H1 (cell line): ENCODE measurements around the gene P4HB. TPM values are rescaled to one million over a fixed set of nuclear protein-coding genes. Genes with fewer than 3 reads are reported as not detected.

ENCODE experiments used
- CTCF ChIA-PET: fragments of 300-600 bp; sonication (Branson Sonifier 250); formaldehyde crosslinking; loops from one replicate; lab custom pipeline; 2021; ENCODE audit not compliant: partially characterized antibody; lab: Charles Lee
- POLR2A ChIA-PET: fragments of 300-600 bp; sonication (Branson Sonifier 250); formaldehyde crosslinking; loops from one replicate; lab custom pipeline; 2021; ENCODE audit warnings: inconsistent platforms; ENCODE audit not compliant: partially characterized antibody; lab: Charles Lee
- DNase-seq, 2 experiments: peaks; one replicate each; pipeline versions ENCODE4 v3.0.0 to v3.0.0-alpha.2; 2010 to 2022; ENCODE audit warnings: low spot score in 2 of 2, low read depth in 1 of 2, mixed read lengths in 1 of 2
- FAIRE-seq: peaks from 2 replicates; lab custom pipeline; 2011; peaks lifted over from hg19 to GRCh38; lab: Jason Lieb, UNC
- H2AFZ ChIP-seq: 2 replicates; pipeline ENCODE4 v1.8.1; 2012; ENCODE audit warnings: low read length, inconsistent platforms
- H2AK5ac ChIP-seq: 2 replicates; pipeline ENCODE4 v1.6.1; 2013; ENCODE audit warnings: low read depth, low read length
- H2BK120ac ChIP-seq: replicated peaks from 2 replicates; pipeline ENCODE3; 2013; ENCODE audit warnings: low read depth, low read length, inconsistent platforms
- H2BK12ac ChIP-seq: 2 replicates; pipeline ENCODE4 v1.6.1; 2013; ENCODE audit warnings: low read depth, low read length
- H2BK15ac ChIP-seq: 2 replicates; pipeline ENCODE4 v1.6.1; 2013; ENCODE audit warnings: low read length
- H2BK20ac ChIP-seq: 2 replicates; pipeline ENCODE4 v1.6.1; 2013; ENCODE audit warnings: low read length
- H2BK5ac ChIP-seq: 2 replicates; pipeline ENCODE4 v1.6.1; 2013; ENCODE audit warnings: low read depth, low read length
- H3K14ac ChIP-seq: 2 replicates; pipeline ENCODE4 v1.6.1; 2013; ENCODE audit warnings: inconsistent platforms; ENCODE audit not compliant: insufficient read length
- H3K18ac ChIP-seq: 2 replicates; pipeline ENCODE4 v1.6.1; 2013; ENCODE audit warnings: low read length; ENCODE audit errors: extremely low read depth
- H3K23ac ChIP-seq: 2 replicates; pipeline ENCODE4 v1.6.1; 2013; ENCODE audit warnings: inconsistent platforms; ENCODE audit not compliant: insufficient read length
- H3K23me2 ChIP-seq: 2 replicates; pipeline ENCODE4 v1.6.1; 2013; ENCODE audit warnings: low read depth, low read length
- H3K27ac ChIP-seq: 2 replicates; pipeline ENCODE4 v1.6.1; 2011; ENCODE audit warnings: low read depth, low read length, inconsistent platforms
- H3K27me3 ChIP-seq, 4 experiments: replicated peaks in 1 of 4; 1 replicate in 1 of 4; 2 replicates in 3 of 4; pipeline versions ENCODE4 v1.6.1 to v1.8.1; 2011 to 2013; ENCODE audit warnings: low read length in 3 of 4, mild to moderate bottlenecking in 3 of 4, inconsistent platforms in 2 of 4, mixed read lengths in 2 of 4, moderate library complexity in 1 of 4; ENCODE audit not compliant: control insufficient read depth in 3 of 4, insufficient read depth in 3 of 4; ENCODE audit errors: extremely low read depth in 1 of 4
- H3K36me3 ChIP-seq, 4 experiments: 2 replicates each; pipeline versions ENCODE4 v1.6.1 to v1.8.1; 2011 to 2013; ENCODE audit warnings: mild to moderate bottlenecking in 4 of 4, low read length in 3 of 4, moderate library complexity in 2 of 4, control low read depth in 1 of 4, inconsistent platforms in 1 of 4; ENCODE audit not compliant: insufficient read depth in 4 of 4, control insufficient read depth in 2 of 4
- H3K4ac ChIP-seq: replicated peaks from 2 replicates; pipeline ENCODE3; 2013; ENCODE audit warnings: low read length, low read depth, mixed read lengths, inconsistent platforms; ENCODE audit not compliant: insufficient read length
- H3K4me1 ChIP-seq, 4 experiments: replicated peaks in 1 of 4; 1 replicate in 1 of 4; 2 replicates in 3 of 4; pipeline versions ENCODE4 v1.6.1 to v1.8.1; 2011 to 2013; ENCODE audit warnings: low read length in 3 of 4, inconsistent platforms in 2 of 4, mixed read lengths in 1 of 4; ENCODE audit not compliant: insufficient read depth in 4 of 4, control insufficient read depth in 3 of 4
- H3K4me2 ChIP-seq, 2 experiments: 2 replicates each; pipeline versions ENCODE4 v1.6.1 to v1.8.1; 2011 to 2013; ENCODE audit warnings: low read depth in 2 of 2, low read length in 2 of 2, control low read depth in 1 of 2, inconsistent platforms in 1 of 2, mild to moderate bottlenecking in 1 of 2; ENCODE audit not compliant: insufficient read depth in 1 of 2
- H3K4me3 ChIP-seq, 4 experiments: fragments of 200-600, 300-600 bp in 1 of 4; sonication (generic), shearing (Covaris generic), sonication (Bioruptor Twin) in 1 of 4; 2 replicates each; pipeline versions ENCODE4 v1.5.1 to v1.8.1; 2011 to 2016; ENCODE audit warnings: low read length in 4 of 4, low read depth in 3 of 4, control low read depth in 2 of 4, inconsistent platforms in 2 of 4, mild to moderate bottlenecking in 2 of 4, mixed read lengths in 1 of 4, moderate library complexity in 1 of 4; ENCODE audit not compliant: insufficient read depth in 2 of 4; ENCODE audit errors: extremely low read depth in 1 of 4
- H3K56ac ChIP-seq: replicated peaks from 2 replicates; pipeline ENCODE3; 2013; ENCODE audit warnings: low read depth, mild to moderate bottlenecking, mixed read lengths, low read length, inconsistent platforms; ENCODE audit not compliant: insufficient read length
- H3K79me1 ChIP-seq: 2 replicates; pipeline ENCODE4 v1.6.1; 2013; ENCODE audit warnings: low read depth, low read length, control low read depth
- H3K79me2 ChIP-seq, 2 experiments: 2 replicates each; pipeline versions ENCODE4 v1.6.1 to v1.8.1; 2012 to 2013; ENCODE audit warnings: low read length in 2 of 2, mild to moderate bottlenecking in 2 of 2, inconsistent platforms in 1 of 2; ENCODE audit not compliant: insufficient read depth in 2 of 2, control insufficient read depth in 1 of 2
- H3K9ac ChIP-seq, 4 experiments: replicated peaks in 1 of 4; 1 replicate in 1 of 4; 2 replicates in 3 of 4; pipeline versions ENCODE4 v1.6.1 to v1.8.1; 2011 to 2013; ENCODE audit warnings: low read depth in 3 of 4, low read length in 3 of 4, control low read depth in 2 of 4, mild to moderate bottlenecking in 2 of 4, moderate library complexity in 2 of 4, inconsistent platforms in 1 of 4; ENCODE audit errors: extremely low read depth in 1 of 4
- H3K9me3 ChIP-seq, 2 experiments: 2 replicates each; pipeline versions ENCODE4 v1.6.1 to v1.8.1; 2012 to 2013; ENCODE audit warnings: mild to moderate bottlenecking in 2 of 2, moderate library complexity in 2 of 2, control low read depth in 1 of 2, inconsistent platforms in 1 of 2, low read depth in 1 of 2, low read length in 1 of 2, mixed read lengths in 1 of 2; ENCODE audit not compliant: insufficient read depth in 2 of 2
- H4K20me1 ChIP-seq, 2 experiments: replicated peaks in 1 of 2; 2 replicates each; pipeline versions ENCODE3 to v1.8.1; 2011 to 2013; ENCODE audit warnings: inconsistent platforms in 2 of 2, low read length in 2 of 2, mild to moderate bottlenecking in 1 of 2; ENCODE audit not compliant: insufficient read depth in 2 of 2, control insufficient read depth in 1 of 2
- H4K5ac ChIP-seq: 2 replicates; pipeline ENCODE4 v1.6.1; 2013; ENCODE audit warnings: low read length, low read depth, mixed read lengths, inconsistent platforms; ENCODE audit not compliant: insufficient read length
- H4K8ac ChIP-seq: 2 replicates; pipeline ENCODE4 v1.8.0; 2013; ENCODE audit warnings: mild to moderate bottlenecking, moderate library complexity, low read length, inconsistent platforms; ENCODE audit not compliant: insufficient read depth; ENCODE audit errors: extremely low read depth
- H4K91ac ChIP-seq: replicated peaks from 2 replicates; pipeline ENCODE3; 2013; ENCODE audit warnings: low read length, mixed read lengths, inconsistent platforms; ENCODE audit not compliant: insufficient read length
- BRCA1 ChIP-seq: IDR thresholded peaks from 2 replicates; pipeline ENCODE4 v1.6.1; 2012; ENCODE audit warnings: low read depth, low read length, improper control_type of control experiment
- CREB1 ChIP-seq: IDR thresholded peaks from 2 replicates; pipeline ENCODE4 v1.6.1; 2012; ENCODE audit warnings: inconsistent platforms
- EGR1 ChIP-seq: IDR thresholded peaks from 2 replicates; pipeline ENCODE4 v1.6.1; 2011; ENCODE audit warnings: low read depth, low read length, borderline replicate concordance
- FOSL1 ChIP-seq: IDR thresholded peaks from 2 replicates; pipeline ENCODE4 v1.6.1; 2011; ENCODE audit warnings: mild to moderate bottlenecking, low read depth, low read length, moderate library complexity; ENCODE audit not compliant: insufficient read depth
- GTF2F1 ChIP-seq: IDR thresholded peaks from 2 replicates; pipeline ENCODE4 v1.6.1; 2012; ENCODE audit warnings: low read depth, low read length, improper control_type of control experiment, borderline replicate concordance
- HDAC6 ChIP-seq: IDR thresholded peaks from one replicate; pipeline ENCODE4 v1.7.1; 2012; ENCODE audit warnings: low read depth, mild to moderate bottlenecking, inconsistent platforms, low read length, moderate library complexity
- JUN ChIP-seq: IDR thresholded peaks from 2 replicates; pipeline ENCODE4 v1.6.1; 2011; ENCODE audit warnings: low read depth, mild to moderate bottlenecking, improper control_type of control experiment, low read length
- KDM4A ChIP-seq: IDR thresholded peaks from one replicate; pipeline ENCODE4 v1.7.1; 2012; ENCODE audit warnings: low read depth, mild to moderate bottlenecking, moderate library complexity, low read length, inconsistent platforms; ENCODE audit not compliant: severe bottlenecking
- MAFK ChIP-seq: IDR thresholded peaks from 2 replicates; pipeline ENCODE4 v1.6.1; 2012; ENCODE audit warnings: low read depth, mild to moderate bottlenecking, improper control_type of control experiment, low read length
- POLR2A ChIP-seq, 2 experiments: IDR thresholded peaks; 1 replicate in 1 of 2; 2 replicates in 1 of 2; pipeline ENCODE4 v1.6.1; 2011; ENCODE audit warnings: low read depth in 2 of 2, low read length in 2 of 2, mild to moderate bottlenecking in 2 of 2; ENCODE audit errors: control extremely low read depth in 1 of 2
- RXRA ChIP-seq: IDR thresholded peaks from 2 replicates; pipeline ENCODE4 v1.6.1; 2011; ENCODE audit warnings: low read depth, mild to moderate bottlenecking, low read length, moderate library complexity; ENCODE audit not compliant: insufficient read depth
- SP4 ChIP-seq: IDR thresholded peaks from 2 replicates; pipeline ENCODE4 v1.6.1; 2012; ENCODE audit warnings: low read length, inconsistent platforms
- SUZ12 ChIP-seq: fragments of 200-600 bp; sonication (generic); IDR thresholded peaks from 2 replicates; pipeline ENCODE4 v1.6.1; 2012; ENCODE audit warnings: mild to moderate bottlenecking, inconsistent platforms, low read length, moderate library complexity, mixed read lengths
- WGBS, 2 experiments: shearing (Covaris generic) in 1 of 2; methylation state at CpG; one replicate each; pipeline versions ENCODE4 v1.1.6 to v1.1.7; 2013 to 2015; ENCODE audit warnings: low lambda C conversion rate in 2 of 2, mixed read lengths in 2 of 2, inconsistent platforms in 1 of 2, low coverage in 1 of 2, missing lambda C conversion rate in 1 of 2; ENCODE audit not compliant: insufficient replicate concordance in 2 of 2, insufficient coverage in 1 of 2, insufficient read length in 1 of 2; ENCODE audit errors: extremely low coverage in 1 of 2, missing lambda C conversion rate in 1 of 2; 5-methylcytosine and 5-hydroxymethylcytosine counted together
- polyA plus RNA-seq, 7 experiments: library from polyadenylated mRNA; depleted of rRNA in 3 of 7; stranded (reverse) in 5 of 7; unstranded in 2 of 7; fragments of >200 nt in 5 of 7; fragments of 200-250 nt in 2 of 7; gene quantifications; 1 replicate in 5 of 7; 2 replicates in 1 of 7; 4 replicates in 1 of 7; pipeline versions ENCODE4 v1.2.1 to v1.2.3, GENCODE V29; 2011 to 2013; ENCODE audit warnings: missing spikeins in 2 of 7, mixed read lengths in 2 of 7
- total RNA-seq: library from RNA; stranded (reverse); fragmentation: NEBNext Ultra II Directional; extraction: Animal tissue kit (Norgen Biotek cat#: 25700); gene quantifications from 2 replicates; pipeline ENCODE4 v1.2.1, GENCODE V29; 2021

Gene P4HB
- total and polyA plus RNA-seq, 2 of the 8 experiments (the other 6 are each of a cell fraction or from before 2014, with no cell fraction given), result 41.4 to 379 TPM

DNA sequence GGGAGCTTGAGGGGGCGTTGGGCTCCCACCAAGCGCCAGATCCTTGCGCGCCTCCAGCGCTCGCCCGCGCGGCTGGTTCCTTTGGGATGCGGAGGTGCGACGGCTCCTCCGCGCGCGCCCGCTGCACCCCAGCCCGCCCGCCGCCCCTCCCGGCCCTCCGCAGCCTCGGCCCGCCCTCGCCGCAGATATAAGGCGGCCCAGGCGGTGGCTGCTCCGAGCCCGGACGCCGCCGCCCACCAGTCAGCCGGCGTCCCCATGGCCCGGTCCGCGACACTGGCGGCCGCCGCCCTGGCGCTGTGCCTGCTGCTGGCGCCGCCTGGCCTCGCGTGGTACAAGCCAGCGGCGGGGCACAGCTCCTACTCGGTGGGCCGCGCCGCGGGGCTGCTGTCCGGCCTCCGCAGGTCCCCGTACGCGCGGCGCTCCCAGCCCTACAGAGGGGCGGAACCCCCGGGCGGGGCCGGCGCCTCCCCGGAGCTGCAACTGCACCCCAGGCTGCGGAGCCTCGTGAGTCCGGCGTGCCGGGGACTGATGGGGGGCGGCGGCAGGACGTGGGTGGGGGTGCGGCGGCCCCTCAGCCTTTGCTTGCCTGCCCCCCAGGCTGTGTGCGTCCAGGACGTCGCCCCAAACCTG is 41.8 kb upstream of the P4HB start, which contains the start of gene NPB:
NPB (plus strand) TSS at position 216 of the 630 bp plus-strand sequence; CDS start at position 256, 40 bp downstream.
- peak in 1 of 2 experiments; percentile 75 for DNase-seq
- Histone ChIP-seq H3K4me2 (peak within 1 kb of the TSS; percentile 63 to 86), H4K8ac (peak within 1 kb of the TSS; percentile 64), H3K4me1 (peaks cover 0 to 8% (median 2%) of the 10 kb centered on the region in 4 experiments; a peak in 3 of 7 replicates), H3K79me1 (no peaks in the 10 kb centered on the region; the same call in 1 of the 2 replicates), H2BK120ac (no peak within 1 kb of the TSS), H3K27ac (no peak within 1 kb of the TSS), H3K23ac (no peak within 1 kb of the TSS), H2BK15ac (peak within 1 kb of the TSS; percentile 18; the same call in 1 of the 2 replicates), H3K9ac (no peak within 1 kb of the TSS), H2BK5ac (no peak within 1 kb of the TSS), H4K5ac (peak within 1 kb of the TSS; percentile 2), H3K36me3 (peaks cover 2 to 17% (median 9%) of the 10 kb centered on the region in 4 experiments; a peak in 6 of 8 replicates), H3K23me2 (peaks cover 6% of the 10 kb centered on the region; the same call in 1 of the 2 replicates), H3K18ac (no peak within 1 kb of the TSS; the same call in none of the 2 replicates), H2AK5ac (no peak within 1 kb of the TSS), H2BK20ac (no peak within 1 kb of the TSS), H3K14ac (no peak within 1 kb of the TSS), H2BK12ac (no peak within 1 kb of the TSS), H3K4ac (peak within 1 kb of the TSS; percentile 78), H2AFZ (no peak within 1 kb of the TSS), H4K20me1 (peaks cover 5 to 9% of the 10 kb centered on the region in 2 experiments), H3K9me3 (no peaks in the 10 kb centered on the region), H3K56ac (no peak within 1 kb of the TSS), H3K79me2 (no peaks in the 10 kb centered on the region), H3K27me3 (peaks cover 0 to 22% (median 14%) of the 10 kb centered on the region in 4 experiments; a peak in 5 of 7 replicates), H4K91ac (peak within 1 kb of the TSS; percentile 17), H3K4me3 (peak within 1 kb of the TSS; percentile 19 to 61 (median 44))
- FAIRE-seq, result no peak
- ChIA-PET POLR2A (interaction anchor here (1.1 to 4.0 kb wide), 11 partner anchors 8 to 33 kb away, joined by 3 to 29 read pairs (median 6); partner anchors contain the start of genes ALYREF, ANAPC11, MAFG and PCYT2), CTCF (interaction anchor here (2.7 kb wide), 1 partner anchor 32 kb away, joined by 10 read pairs; no protein-coding TSS in a partner anchor)
- 17% methylated on average over 3 of the region's 79 CpGs; no CpG with 5 or more reads in 1 of the 2 experiments for WGBS, 2 experiments
- TF ChIP-seq JUN, result no peak
- TF ChIP-seq RXRA, result no peak
- no peak for TF ChIP-seq EGR1
- TF ChIP-seq KDM4A, result peak; percentile 60
- no peak for TF ChIP-seq MAFK
- 0 out of 3 replicates have a peak, but pooled peaks of 1 of the 2 experiments have one; percentile 26 for TF ChIP-seq POLR2A (IDR thresholded peaks at IDR 0.05; ENCODE audit: control extremely low read depth in 1 of 2, low read depth in 2 of 2, low read length in 2 of 2)
- TF ChIP-seq FOSL1, result no peak
- TF ChIP-seq BRCA1, result no peak
- TF ChIP-seq GTF2F1, result no peak
- no peak for TF ChIP-seq CREB1
- 0 out of 2 replicates have a peak, but pooled peaks have one; percentile 36 for TF ChIP-seq SUZ12
- no peak for TF ChIP-seq HDAC6
- no peak for TF ChIP-seq SP4
